HG03108 (cell line): ENCODE data around the gene TMEM220.
A peak's percentile ranks its signal among the peaks of the same experiment; 100 is the strongest.

Experiments used
- ATAC-seq: cut with Tn5 transposase; IDR thresholded peaks from one replicate; pipeline ENCODE4 v1.9.1; 2021; ENCODE audit warnings: moderate library complexity; ENCODE audit not compliant: unreplicated experiment

Gene TMEM220

GRCh38 chr17:10729334-10730193, at the start of gene TMEM220:
Gene TMEM220 (minus strand): TSS chr17:10730023. CDS start chr17:10729851, 172 bp downstream.
- peak; percentile 71 for ATAC-seq

DNA sequence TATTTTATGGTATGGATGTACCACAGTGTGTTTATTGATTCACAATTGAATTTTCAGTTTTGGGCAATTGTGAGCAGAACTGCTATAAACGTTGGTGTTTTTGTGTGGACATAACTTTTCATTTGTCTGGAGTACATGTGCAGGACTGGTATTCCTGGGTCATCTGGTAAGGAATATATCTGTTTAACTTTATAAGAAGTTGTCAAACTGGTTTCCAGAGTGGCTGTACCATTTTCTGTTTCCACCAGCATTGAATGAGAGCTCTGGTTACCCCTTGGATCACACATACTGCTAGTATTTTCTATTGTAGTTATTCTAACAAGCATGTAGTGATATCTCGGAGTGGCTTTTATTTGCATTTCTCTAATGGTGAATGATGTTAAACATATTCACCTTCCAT, 49.8 kb upstream of the TMEM220 start:
- no peak for ATAC-seq

GRCh38 chr17:10777890-10778289, 48.1 kb upstream of the TMEM220 start:
- no peak for ATAC-seq

- no peak for ATAC-seq
These were observed 47.4 kb upstream of the TMEM220 start for GRCh38 chr17:10777131-10777807.

- no peak for ATAC-seq
These were observed 46.6 kb upstream of the TMEM220 start for GRCh38 chr17:10776381-10776780.

DNA sequence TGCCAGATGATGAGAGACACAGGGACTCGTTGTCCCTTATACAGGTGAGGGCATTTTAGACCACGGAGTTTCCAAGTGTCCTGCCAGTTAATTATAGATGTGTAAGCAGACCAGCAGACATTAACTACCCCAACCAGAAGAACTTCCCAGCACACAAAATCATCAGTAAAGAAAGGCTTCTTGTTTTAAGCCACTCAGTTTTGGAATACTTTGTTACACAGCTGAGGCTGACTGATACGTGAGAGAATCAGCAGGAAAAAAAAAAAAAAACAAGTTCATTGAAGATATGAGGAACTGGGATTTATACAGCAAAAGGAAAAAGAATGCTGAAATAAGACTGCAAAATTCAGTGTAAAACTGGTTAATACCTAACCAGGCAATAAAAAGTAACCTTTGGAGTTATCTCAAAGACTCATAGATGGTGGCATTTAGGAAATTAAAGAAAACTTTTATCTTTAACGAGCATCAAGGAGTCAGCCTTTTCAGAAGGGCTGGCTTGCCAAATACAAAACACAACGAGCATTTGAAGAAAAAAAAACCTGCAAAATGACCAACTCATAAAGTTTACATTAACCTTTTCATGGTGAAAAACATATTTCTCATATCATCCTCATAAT, 46.0 kb upstream of the TMEM220 start:
- no peak for ATAC-seq

- ATAC-seq, result no peak
These were observed 45.2 kb upstream of the TMEM220 start for GRCh38 chr17:10775058-10775457.

DNA sequence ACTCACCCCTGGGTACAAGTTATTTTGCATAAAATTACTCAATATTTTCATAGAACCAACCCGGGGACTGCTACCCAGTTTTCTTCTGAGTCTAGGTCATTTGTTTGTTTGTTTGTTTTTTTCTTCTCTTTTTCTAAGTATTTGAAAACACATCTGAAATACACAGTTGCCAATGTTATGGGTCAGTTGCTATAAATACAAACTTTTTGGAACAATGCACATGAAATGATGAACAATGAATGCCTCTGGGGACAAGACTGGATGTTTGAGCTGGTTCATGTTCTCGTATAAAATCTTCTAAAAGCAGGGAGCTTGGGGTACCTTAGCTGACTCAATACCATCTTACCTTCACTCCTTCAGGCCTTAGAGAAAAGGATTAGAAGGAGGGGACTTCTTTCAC, 43.6 kb upstream of the TMEM220 start:
- no peak for ATAC-seq

DNA sequence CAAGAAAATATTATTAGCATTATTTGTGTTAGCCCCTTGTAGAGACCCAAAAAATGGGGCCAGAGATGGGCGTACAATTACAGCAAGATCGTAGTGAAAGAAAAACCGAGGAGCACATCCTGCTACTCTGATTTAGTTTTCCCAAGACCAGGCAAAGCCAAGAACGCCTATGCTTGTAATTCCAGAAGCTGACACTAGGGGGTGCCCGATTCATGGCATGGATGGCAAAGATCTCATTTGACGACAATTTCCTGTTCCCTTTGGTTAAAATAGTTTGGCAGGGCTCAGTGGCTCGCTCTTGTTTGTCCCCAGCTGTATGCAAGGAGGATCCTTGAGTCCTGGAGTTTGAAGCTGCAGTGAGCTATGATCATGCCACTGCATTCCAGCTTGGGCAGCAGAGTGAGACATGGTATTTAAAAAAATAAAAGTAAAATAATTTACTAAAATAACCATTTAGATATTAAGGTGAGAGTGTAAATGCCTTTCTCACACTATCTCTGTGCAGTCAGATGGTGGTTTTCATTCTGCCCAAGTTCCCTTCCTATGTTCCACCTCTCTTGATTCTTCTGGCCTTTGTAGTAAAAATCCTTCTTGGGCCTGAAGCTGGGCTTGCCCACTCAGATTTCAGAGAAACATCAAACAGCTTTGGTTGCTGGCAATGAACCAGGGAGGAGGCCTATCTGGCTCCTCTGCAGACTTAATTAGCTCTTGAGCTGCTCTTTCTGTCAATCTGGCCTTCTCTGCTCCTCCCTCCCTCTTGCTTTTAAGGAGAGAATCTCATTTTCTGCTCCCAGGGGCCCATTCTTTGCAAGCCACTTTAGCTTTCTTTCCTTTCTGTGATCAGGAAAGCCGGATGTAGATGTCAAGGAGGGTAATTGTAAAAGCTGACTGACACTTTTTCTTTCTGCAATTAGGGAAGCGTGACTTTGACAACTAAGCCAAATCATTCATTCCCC, 42.9 kb upstream of the TMEM220 start:
- no peak for ATAC-seq

GRCh38 chr17:10771148-10771547, 41.3 kb upstream of the TMEM220 start:
- no peak for ATAC-seq

DNA sequence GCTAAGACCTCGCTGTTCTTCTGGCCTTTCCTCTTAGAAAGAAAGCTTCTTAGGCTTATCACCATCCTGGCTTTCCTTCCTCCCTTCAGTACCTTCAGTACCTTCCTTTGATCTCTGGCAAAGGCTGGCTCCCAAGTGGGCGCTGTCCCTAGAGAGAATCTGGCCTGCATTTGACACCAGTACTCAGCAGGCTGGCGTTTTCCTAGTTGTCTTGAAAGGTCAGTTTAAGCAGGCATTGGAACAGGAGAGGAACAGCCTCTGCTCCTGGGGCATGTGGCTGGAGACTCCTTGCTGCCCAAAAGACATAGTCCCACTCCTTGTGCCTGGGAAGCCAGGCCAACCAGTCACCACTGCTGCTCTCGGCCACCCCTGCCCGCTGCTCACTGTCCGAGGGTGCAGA, 40.0 kb upstream of the TMEM220 start:
- no peak for ATAC-seq

DNA sequence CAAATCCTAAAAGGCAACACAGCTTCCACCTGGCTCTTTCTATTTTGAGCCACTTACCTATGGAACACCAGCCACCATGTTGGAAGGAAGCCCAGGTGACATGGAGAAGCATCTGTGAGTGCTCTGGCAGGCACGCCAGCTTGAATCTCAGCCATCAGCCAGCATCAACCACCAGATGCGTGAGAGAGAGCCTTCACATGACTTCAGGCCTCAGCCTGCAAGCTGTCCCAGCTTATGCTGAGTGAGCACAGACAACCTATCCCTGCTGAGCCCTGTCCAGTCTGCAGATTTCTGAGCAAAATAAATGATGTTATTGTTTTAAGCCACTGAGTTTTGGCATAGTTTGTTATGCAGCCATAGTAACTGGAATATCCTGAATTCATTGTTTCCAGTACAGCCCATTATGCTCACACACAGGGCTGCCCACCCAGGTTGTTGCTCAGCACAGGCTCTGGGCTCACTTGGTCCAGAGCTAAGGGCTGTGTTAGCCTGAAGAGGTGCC, 39.0 kb upstream of the TMEM220 start:
- ATAC-seq, result no peak

DNA sequence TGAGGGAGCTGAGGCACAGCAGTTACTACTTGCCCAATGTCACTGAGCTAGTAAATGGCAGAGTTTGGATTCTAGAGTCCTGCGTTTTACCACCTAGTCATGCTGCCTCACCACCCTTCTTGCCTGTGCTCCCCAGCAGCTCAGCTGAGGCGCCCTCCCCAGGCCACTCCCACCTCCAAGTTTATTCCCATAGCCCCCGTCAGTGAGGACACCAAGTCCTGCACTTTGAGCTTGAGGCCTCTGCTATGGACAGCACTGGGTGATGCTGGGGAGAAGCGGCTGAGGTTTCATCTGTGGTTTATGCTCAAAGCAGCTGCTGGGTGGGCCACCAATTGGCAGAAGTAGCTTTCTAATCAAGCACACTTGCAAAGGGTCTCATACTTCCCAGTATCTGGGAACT, 37.4 kb upstream of the TMEM220 start:
- no peak for ATAC-seq

- no peak for ATAC-seq
These were observed 32.2 kb upstream of the TMEM220 start for GRCh38 chr17:10762037-10762436.

DNA sequence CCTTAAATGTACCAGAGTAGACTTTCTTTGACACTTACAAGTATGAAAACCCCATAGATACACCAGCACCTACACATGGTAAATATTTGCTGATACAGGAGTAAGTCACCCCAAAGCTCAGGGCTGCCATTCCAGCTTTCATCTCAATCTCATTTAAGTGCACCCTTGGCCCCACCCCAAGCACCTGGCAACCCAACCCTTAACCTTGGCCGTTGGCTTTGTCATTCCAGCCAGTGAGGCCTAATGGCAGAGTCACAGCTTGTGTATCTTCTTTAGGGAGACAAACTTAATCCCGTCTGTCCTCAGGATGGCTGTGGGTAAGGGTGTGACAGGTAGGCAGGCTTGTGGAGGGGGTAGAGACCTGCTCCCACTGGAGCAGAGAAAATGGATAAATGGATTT, 31.5 kb upstream of the TMEM220 start:
- no peak for ATAC-seq

- ATAC-seq, result no peak
These were observed 28.2 kb upstream of the TMEM220 start for GRCh38 chr17:10758062-10758461.

- no peak for ATAC-seq
These were observed 27.8 kb upstream of the TMEM220 start for GRCh38 chr17:10757647-10758046.

DNA sequence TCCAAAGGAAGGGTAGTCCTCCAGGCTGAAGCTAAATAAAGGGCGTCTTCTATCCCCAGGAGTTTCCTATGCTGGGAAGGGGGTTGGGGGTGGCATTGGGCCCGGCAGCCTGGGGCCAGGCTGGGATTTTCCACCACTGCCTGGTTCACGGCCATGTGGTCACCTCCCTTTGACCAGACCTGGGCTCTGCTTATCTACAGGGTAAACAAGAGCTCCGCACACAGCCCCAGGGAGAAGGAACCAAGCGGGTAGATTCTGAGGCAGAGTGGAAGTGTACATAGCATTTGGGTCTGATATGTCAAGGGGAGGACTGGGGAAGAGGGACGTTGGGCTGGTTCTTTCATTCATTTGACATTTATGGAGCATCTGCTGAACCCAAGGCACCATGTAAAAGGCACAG, 27.2 kb upstream of the TMEM220 start:
- ATAC-seq, result no peak

DNA sequence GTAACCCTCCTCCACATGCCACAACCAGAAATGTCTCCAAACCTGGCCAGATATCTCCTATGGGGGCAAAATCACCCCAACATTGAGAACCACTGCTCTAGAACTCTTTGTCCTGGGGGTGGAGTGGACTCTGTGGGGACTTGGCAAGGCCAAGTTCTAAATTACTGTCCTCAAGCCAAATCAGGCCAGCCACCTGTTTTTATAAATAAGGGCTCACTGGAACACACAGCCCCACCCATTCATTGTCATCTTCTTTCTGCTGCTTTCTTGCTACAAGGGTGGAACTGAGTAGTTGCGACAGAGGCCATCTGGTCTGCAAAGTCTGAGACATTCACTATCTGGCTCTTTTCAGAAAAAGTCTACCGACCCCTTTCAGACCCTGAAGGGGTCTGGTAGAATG, 26.8 kb upstream of the TMEM220 start:
- no peak for ATAC-seq

- no peak for ATAC-seq
These were observed 26.4 kb upstream of the TMEM220 start for GRCh38 chr17:10756185-10756584.
